Right forelimb (tissue), 1 donor: ENCODE data around the gene DISC1.
"Not testable (repeated sequence)": the region's sequence is repeated elsewhere in the genome, so short reads cannot be mapped to it uniquely, and the experiment has no call there.

Experiments
- DNase-seq: peaks from one replicate; pipeline ENCODE4 v3.0.0-alpha.2; 2018

Gene DISC1

DNA sequence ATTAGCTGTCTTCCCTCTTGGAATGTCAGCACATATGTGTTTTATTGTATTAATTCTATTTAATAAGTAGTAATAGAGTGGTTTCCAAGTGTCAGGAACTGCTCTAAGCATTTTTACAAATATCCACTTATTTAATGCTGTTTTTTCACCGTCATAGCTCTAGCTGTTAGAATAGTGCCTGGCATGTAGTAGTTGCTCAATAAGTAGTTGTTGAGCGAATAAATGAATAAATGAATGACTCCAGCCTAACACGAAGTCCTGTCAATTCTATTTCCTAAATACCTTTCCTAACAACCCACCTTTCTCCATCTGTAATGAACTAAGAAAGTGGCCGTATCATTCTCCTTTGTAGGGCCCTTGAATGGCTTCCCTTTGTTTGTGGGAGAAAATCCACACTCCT lies 312.5 kb downstream of the DISC1 start:
- DNase-seq, result no peak

DNA sequence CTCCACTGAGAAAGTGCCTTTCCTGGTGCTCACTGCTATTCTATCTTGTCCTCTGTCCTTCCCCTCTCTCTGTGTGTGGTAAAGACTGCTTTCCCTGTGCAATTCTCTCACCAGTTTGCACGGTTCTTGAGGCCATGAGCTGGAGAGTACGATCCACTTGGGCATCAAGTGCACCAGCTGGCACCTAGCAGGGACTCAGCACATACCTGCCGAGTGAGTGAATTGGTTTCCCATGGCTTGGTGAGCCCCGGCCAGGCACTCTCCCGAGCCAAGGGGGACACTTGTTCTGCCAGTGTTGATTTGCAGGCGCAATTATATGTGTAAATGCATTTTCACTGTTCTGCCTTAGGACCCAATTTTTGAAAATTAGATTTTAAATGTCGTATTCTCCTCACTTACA lies 313.5 kb downstream of the DISC1 start:
- no peak for DNase-seq

DNA sequence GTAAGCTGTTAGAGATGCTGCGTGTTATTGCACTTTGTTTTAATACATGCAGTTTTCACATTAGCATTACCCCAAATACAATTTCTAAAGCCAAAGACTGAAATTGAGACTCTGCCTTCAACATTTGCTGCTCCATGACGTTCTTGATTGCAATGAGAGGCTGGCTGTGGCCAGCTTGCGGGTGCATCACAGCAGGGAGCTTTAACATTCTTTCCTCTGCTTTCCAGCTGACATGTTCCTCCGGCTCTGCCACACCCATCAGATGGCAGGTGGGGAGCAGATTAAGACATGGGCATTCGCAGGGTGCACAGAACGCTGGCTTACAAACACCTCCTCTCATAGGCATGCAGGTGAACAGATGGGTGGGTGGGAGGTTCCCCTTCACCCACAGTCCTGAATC lies 314.1 kb downstream of the DISC1 start:
- no peak for DNase-seq

- no peak for DNase-seq
Observed at GRCh38 chr1:231943084-231943483, 316.5 kb downstream of the DISC1 start.

DNA sequence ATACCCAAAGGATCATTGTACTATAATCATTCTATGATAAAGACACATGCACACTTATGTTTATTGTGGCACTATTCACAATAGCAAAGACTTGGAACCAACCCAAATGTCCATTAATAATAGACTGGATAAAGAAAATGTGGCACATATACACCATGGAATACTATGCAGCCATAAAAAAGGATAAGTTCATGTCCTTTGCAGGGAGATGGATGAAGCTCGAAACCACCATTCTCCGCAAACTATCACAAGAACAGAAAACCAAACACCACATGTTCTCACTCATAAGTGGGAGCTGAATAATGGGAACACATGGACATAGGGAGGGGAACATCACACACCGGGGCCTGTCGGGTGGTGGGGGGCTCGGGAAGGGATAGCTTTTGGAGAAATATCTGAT lies 321.5 kb downstream of the DISC1 start:
- DNase-seq, result not testable (repeated sequence)

- DNase-seq, result no peak
Observed at GRCh38 chr1:231949277-231950091, 322.9 kb downstream of the DISC1 start.

GRCh38 chr1:231950331-231951128 lies 323.9 kb downstream of the DISC1 start:
- DNase-seq, result no peak

GRCh38 chr1:231951374-231951773 lies 324.8 kb downstream of the DISC1 start:
- DNase-seq, result no peak

DNA sequence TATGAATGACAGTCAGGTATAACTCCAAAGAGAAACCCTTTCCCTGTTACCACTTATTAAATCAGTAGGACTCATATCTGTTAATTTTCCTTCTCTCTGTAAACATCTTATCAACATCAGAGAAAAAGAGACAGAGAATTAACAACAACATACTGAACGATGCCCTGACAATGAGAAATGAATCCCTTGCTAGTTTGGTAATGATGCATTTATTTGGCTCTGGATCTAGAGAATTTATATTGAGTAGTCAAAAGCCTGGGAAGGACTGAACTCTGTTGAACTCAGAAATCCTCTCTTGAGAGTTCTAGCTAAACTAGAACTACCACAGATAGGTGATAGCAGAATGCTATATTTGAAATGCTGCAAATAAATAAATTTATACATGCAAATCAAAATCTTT lies 325.6 kb downstream of the DISC1 start:
- no peak for DNase-seq

DNA sequence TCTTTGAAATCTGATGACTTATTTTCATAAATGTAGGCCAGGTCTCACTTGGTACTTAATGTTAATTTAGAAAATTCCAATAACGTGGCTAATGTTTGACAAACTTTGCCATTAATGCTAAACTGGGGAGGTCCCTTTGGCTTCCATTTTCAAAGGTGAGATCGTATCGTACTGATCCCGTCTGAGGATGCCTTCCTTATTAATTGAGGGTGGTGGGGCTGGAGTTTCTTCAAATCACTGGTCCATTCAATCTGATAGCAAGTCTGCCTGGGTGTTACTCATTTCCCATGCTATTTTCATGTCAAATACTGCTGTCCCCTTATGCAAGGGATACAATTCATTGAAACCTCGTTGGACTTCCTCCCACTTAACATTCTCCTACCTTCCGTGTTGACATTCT lies 327.1 kb downstream of the DISC1 start:
- no peak for DNase-seq

- DNase-seq, result no peak
Observed at GRCh38 chr1:231954751-231955150, 328.2 kb downstream of the DISC1 start.

DNA sequence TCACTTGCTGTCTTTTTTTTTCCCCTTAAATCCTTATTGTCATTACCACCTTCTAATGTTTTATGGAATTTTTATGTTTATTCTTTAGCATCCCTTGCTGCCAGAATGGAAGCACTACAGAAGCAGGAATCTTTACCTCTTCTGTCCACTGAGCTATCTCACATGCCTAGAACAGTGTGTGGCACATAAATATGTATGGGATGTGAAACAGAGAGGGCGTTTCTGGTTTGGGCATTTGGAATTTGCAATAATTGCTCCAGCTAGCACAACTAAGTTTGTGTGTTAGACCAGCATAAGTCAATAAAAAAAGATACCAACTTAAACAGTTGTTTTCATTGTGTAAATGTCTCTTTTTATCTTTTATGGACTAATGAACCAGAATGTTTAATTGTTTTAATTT lies 330.8 kb downstream of the DISC1 start:
- no peak for DNase-seq

DNA sequence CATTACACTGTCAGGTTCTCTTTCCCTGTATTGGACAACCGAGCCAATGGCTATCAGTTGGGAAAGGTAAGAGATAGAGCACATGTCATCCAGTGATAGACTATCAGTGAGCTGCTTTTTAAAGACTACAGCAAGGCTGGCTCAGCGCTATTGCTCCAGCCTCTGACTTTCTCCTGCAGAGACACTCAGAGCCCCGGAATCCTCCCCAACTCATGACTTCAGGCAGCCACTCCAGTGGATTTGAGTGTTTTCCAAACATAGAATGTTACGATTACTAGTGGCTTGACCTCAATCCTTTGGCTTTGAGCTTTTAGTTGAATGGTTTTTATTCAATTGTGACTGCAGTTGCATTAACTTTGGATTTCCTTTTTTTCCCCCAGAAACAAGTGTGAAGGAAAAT lies 331.9 kb downstream of the DISC1 start:
- no peak for DNase-seq

GRCh38 chr1:231959225-231959884 lies 332.8 kb downstream of the DISC1 start:
- DNase-seq, result no peak

GRCh38 chr1:231961801-231962200 lies 335.2 kb downstream of the DISC1 start:
- DNase-seq, result not testable (repeated sequence)

GRCh38 chr1:231962636-231963035 lies 336.0 kb downstream of the DISC1 start:
- no peak for DNase-seq

- no peak for DNase-seq
Observed at GRCh38 chr1:231964241-231964640, 337.7 kb downstream of the DISC1 start.

GRCh38 chr1:231964961-231965360 lies 338.4 kb downstream of the DISC1 start:
- DNase-seq, result no peak

- no peak for DNase-seq
Observed at GRCh38 chr1:231965615-231966014, 339.0 kb downstream of the DISC1 start.

DNA sequence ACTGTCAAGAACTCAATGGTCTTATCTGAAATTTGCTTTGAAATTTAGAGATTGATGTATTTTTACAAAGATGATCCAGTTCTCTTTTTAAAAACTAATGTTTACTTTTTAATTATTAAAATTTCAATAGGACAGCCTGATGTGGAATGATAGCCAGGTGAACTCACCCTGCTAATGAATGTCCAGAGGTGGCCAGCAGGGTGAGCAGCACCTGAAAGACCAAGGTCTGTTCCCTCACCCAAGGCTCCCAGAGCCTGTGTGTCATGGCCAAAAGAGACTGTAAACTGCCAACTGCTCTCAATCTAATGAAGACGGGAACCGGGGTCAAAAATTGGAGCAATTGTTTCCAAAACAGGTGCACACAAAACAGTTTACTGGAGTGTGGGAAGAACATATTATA lies 340.4 kb downstream of the DISC1 start:
- DNase-seq, result no peak

DNA sequence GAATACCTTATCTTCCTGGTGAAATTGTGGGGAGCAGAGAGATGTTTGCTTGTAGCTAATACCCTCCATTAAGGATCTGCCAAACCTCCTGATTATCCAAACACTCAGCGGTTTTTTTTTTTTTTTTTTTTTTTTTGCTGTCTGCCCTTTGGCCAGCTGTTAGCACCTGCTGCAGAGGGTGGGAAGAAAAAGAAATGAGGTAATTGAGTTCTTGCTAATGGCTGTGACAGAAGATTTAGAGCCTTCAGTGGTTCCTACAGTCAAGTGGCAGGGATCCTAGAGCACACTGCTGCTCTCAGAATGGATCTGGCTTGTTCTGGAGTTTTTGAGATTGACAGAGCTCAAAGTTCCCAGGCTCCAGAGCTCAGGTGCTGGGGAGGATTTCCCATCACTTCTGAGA lies 342.5 kb downstream of the DISC1 start:
- no peak for DNase-seq

GRCh38 chr1:231969761-231970160 lies 343.2 kb downstream of the DISC1 start:
- not testable (repeated sequence) for DNase-seq

- no peak for DNase-seq
Observed at GRCh38 chr1:231970684-231971083, 344.1 kb downstream of the DISC1 start.
